ENCODE data around the gene PRDM5. TPM values are rescaled to one million over a fixed set of nuclear protein-coding genes. Genes with fewer than 3 reads are reported as not detected.

Gene PRDM5
- polyA plus RNA-seq, 1 donor from 2014 or later, result 1.6 TPM

DNA sequence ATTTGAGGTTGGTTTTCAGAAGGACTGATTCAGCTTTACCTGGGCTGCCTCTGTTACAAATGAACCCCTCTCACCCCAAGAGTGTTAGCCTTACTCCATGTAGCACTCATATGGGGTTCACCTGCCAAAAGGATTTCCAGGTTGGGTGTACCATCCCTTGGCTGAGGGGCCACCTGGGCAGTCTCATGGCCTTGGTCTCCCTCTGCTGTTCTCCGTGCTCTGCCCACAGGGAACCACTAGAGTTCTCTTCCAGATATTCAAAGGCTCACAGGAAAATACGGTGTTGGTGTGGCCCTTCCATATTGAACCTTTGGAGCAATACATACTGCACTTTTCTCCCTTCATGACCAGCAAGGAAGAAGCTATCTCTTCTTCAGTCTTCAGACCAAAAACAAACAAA, 18.0 kb upstream of the PRDM5 start:
- Histone ChIP-seq H4K20me1 (ENCODE audit: insufficient read depth) (no peaks in the 10 kb centered on the region), H3K4me3 (ENCODE audit: low read length) (no peak overlapping the region), H3K9me2 (ENCODE audit: insufficient read depth, low read length) (no peaks in the 10 kb centered on the region), H3K27me3 (ENCODE audit: insufficient read depth, low read depth, low read length) (no peaks in the 10 kb centered on the region), H3K9me3 (ENCODE audit: low read length) (peaks cover 5% of the 10 kb centered on the region), H3K27ac (ENCODE audit: low read length) (no peak overlapping the region), H2AFZ (ENCODE audit: low read depth, low read length) (no peak overlapping the region), H3K79me2 (replicated peaks; ENCODE audit: insufficient read depth, low read length) (no peaks in the 10 kb centered on the region), H3K9ac (ENCODE audit: low read length) (no peak overlapping the region), H3F3A (ENCODE audit: insufficient read depth, low read length, poor library complexity, severe bottlenecking) (no peaks in the 10 kb centered on the region), H3K4me2 (ENCODE audit: low read length) (no peak overlapping the region), H3K36me3 (ENCODE audit: insufficient read depth, low read length) (no peaks in the 10 kb centered on the region)
- no peak for TF ChIP-seq EZH2 (IDR thresholded peaks at IDR 0.05; ENCODE audit: borderline replicate concordance, insufficient read depth, low read length, poor library complexity, severe bottlenecking)
- TF ChIP-seq, protein P1, sequence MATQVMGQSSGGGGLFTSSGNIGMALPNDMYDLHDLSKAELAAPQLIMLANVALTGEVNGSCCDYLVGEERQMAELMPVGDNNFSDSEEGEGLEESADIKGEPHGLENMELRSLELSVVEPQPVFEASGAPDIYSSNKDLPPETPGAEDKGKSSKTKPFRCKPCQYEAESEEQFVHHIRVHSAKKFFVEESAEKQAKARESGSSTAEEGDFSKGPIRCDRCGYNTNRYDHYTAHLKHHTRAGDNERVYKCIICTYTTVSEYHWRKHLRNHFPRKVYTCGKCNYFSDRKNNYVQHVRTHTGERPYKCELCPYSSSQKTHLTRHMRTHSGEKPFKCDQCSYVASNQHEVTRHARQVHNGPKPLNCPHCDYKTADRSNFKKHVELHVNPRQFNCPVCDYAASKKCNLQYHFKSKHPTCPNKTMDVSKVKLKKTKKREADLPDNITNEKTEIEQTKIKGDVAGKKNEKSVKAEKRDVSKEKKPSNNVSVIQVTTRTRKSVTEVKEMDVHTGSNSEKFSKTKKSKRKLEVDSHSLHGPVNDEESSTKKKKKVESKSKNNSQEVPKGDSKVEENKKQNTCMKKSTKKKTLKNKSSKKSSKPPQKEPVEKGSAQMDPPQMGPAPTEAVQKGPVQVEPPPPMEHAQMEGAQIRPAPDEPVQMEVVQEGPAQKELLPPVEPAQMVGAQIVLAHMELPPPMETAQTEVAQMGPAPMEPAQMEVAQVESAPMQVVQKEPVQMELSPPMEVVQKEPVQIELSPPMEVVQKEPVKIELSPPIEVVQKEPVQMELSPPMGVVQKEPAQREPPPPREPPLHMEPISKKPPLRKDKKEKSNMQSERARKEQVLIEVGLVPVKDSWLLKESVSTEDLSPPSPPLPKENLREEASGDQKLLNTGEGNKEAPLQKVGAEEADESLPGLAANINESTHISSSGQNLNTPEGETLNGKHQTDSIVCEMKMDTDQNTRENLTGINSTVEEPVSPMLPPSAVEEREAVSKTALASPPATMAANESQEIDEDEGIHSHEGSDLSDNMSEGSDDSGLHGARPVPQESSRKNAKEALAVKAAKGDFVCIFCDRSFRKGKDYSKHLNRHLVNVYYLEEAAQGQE (IDR thresholded peaks at IDR 0.05; ENCODE audit: borderline replicate concordance), result no peak
- TF ChIP-seq POLR2AphosphoS5 (IDR thresholded peaks at IDR 0.05), result no peak
- TF ChIP-seq SMC3 (conservative IDR thresholded peaks at IDR 0.05; ENCODE audit: poor library complexity), result no peak
- TF ChIP-seq MXI1 (conservative IDR thresholded peaks at IDR 0.05; ENCODE audit: poor library complexity, severe bottlenecking), result no peak
- no peak for TF ChIP-seq EP300 (conservative IDR thresholded peaks at IDR 0.05; ENCODE audit: poor library complexity, severe bottlenecking)
- TF ChIP-seq RAD21 (conservative IDR thresholded peaks at IDR 0.05), result no peak
- TF ChIP-seq, protein P2, sequence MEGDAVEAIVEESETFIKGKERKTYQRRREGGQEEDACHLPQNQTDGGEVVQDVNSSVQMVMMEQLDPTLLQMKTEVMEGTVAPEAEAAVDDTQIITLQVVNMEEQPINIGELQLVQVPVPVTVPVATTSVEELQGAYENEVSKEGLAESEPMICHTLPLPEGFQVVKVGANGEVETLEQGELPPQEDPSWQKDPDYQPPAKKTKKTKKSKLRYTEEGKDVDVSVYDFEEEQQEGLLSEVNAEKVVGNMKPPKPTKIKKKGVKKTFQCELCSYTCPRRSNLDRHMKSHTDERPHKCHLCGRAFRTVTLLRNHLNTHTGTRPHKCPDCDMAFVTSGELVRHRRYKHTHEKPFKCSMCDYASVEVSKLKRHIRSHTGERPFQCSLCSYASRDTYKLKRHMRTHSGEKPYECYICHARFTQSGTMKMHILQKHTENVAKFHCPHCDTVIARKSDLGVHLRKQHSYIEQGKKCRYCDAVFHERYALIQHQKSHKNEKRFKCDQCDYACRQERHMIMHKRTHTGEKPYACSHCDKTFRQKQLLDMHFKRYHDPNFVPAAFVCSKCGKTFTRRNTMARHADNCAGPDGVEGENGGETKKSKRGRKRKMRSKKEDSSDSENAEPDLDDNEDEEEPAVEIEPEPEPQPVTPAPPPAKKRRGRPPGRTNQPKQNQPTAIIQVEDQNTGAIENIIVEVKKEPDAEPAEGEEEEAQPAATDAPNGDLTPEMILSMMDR (IDR thresholded peaks at IDR 0.05; ENCODE audit: poor library complexity, severe bottlenecking), result no peak
- TF ChIP-seq TAF1 (IDR thresholded peaks at IDR 0.05; ENCODE audit: low read depth), result no peak

DNA sequence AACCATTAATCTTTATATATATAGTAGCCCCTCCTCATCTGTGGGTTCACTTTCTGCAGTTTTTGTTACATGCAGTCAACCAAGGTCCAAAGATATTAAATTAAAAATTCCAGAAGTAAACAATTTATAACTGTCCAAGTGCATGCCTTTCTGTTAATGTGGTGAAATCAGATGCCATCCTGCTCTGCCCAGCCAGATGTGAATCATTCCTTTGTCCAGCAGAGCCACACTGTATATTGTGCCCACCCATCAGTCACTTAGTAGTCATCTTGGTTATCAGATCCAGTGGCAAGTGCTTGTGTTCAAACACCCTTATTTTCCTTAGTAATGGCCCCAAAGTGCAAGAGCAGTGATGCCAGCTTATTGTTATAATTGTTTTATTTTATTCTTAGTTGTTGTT, 17.2 kb upstream of the PRDM5 start:
- TF ChIP-seq MXI1 (conservative IDR thresholded peaks at IDR 0.05; ENCODE audit: poor library complexity, severe bottlenecking) (no peak), EZH2 (IDR thresholded peaks at IDR 0.05; ENCODE audit: borderline replicate concordance, insufficient read depth, low read length, poor library complexity, severe bottlenecking) (no peak), SMC3 (conservative IDR thresholded peaks at IDR 0.05; ENCODE audit: poor library complexity) (no peak), TAF1 (IDR thresholded peaks at IDR 0.05; ENCODE audit: low read depth) (no peak), EP300 (conservative IDR thresholded peaks at IDR 0.05; ENCODE audit: poor library complexity, severe bottlenecking) (no peak), RAD21 (conservative IDR thresholded peaks at IDR 0.05) (no peak), POLR2AphosphoS5 (IDR thresholded peaks at IDR 0.05) (no peak)
- TF ChIP-seq, protein P2 (IDR thresholded peaks at IDR 0.05; ENCODE audit: poor library complexity, severe bottlenecking), result no peak
- TF ChIP-seq, protein P1 (IDR thresholded peaks at IDR 0.05; ENCODE audit: borderline replicate concordance), result no peak
- no peak overlapping the region for H2AFZ ChIP-seq (ENCODE audit: low read depth, low read length)
- H3K27me3 ChIP-seq (ENCODE audit: insufficient read depth, low read depth, low read length), result no peaks in the 10 kb centered on the region

More for the DNA sequence above, 17.2 kb upstream of the PRDM5 start:
- H3K9me2 ChIP-seq (ENCODE audit: insufficient read depth, low read length), result no peaks in the 10 kb centered on the region
- no peak overlapping the region for H3K9ac ChIP-seq (ENCODE audit: low read length)
- H3K9me3 ChIP-seq (ENCODE audit: low read length), result peaks cover 5% of the 10 kb centered on the region
- H3K4me2 ChIP-seq (ENCODE audit: low read length), result no peak overlapping the region
- no peaks in the 10 kb centered on the region for H3K79me2 ChIP-seq (replicated peaks; ENCODE audit: insufficient read depth, low read length)
- H3F3A ChIP-seq (ENCODE audit: insufficient read depth, low read length, poor library complexity, severe bottlenecking), result no peaks in the 10 kb centered on the region
- H4K20me1 ChIP-seq (ENCODE audit: insufficient read depth), result no peaks in the 10 kb centered on the region
- no peaks in the 10 kb centered on the region for H3K36me3 ChIP-seq (ENCODE audit: insufficient read depth, low read length)
- H3K27ac ChIP-seq (ENCODE audit: low read length), result no peak overlapping the region
- H3K4me3 ChIP-seq (ENCODE audit: low read length), result no peak overlapping the region
